Left renal cortex interstitium (tissue), 4 donors: ENCODE results near the gene ATP8B1. TPM values are rescaled to one million over a fixed set of nuclear protein-coding genes. Genes with fewer than 3 reads are reported as not detected.

Experiments
- DNase-seq, 4 donors: peaks; one replicate each; pipeline ENCODE4 v3.0.0-alpha.2; 2013; ENCODE audit warnings: low read depth in 4 of 4, low spot score in 2 of 4, missing footprints in 1 of 4
- polyA plus RNA-seq, 4 donors: library from polyadenylated mRNA; unstranded; fragments of 120-200 nt; gene quantifications; one replicate each; pipeline ENCODE4 v1.2.1, GENCODE V29; 2013; ENCODE audit not compliant: insufficient read length in 4 of 4

The ATP8B1 gene
- polyA plus RNA-seq, 4 donors = 24.1 to 29.4 (median 26.5) TPM

DNA sequence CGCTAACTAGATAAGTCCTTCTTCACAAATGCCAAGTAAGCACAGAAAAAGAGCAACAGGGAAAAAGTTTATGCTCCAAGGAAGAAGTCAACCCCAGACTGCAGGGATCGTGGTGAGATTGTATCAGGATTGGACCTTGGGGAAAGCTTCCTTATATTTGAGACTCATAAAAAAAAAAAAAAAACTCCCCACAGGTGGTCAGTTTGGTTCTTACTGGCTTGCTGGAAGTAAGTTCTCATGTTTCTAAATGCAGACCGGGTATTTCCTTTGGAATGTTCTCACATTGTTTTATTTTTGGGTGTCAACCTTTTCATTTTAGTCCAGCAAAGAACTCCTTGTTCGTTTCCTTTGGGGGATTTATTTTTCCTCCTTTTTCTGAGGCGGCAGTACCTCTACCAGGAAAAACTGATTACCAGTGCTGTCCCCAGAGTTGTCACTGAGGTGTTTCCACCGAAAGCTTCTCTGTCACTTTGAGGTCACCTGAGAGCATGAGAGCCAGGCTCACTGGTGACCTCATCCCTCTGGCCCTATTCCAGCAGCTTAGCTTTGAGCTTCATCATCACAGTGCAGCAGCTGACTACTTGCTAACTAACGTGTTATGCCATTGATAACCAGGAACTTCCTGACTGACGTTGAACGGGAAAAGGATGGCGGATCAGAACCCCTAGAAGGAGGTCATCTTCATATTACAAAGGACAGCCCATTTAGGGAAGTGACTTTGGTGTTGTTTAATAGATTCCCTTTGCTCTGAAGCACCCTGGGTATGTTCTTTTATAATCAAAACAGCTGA, 16.8 kb upstream of the ATP8B1 start:
- no peak for DNase-seq

DNA sequence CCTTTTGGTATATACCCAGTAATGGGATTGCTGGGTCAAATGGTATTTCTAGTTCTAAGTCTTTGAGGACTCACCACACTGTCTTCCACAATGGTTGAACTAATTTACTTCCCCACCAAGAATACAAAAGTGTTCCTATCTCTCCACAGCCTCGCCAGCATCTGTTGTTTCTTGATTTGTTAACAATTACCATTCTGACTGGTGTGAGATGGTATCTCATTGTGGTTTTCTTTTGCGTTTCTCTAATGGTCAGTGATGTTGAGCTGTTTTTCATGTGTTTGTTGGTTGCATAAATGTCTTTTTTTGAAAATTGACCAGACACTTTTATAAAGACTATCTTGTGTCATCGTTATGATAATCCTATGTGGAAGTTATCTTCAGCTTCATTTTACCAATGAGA, 16.0 kb upstream of the ATP8B1 start:
- DNase-seq = no peak

DNA sequence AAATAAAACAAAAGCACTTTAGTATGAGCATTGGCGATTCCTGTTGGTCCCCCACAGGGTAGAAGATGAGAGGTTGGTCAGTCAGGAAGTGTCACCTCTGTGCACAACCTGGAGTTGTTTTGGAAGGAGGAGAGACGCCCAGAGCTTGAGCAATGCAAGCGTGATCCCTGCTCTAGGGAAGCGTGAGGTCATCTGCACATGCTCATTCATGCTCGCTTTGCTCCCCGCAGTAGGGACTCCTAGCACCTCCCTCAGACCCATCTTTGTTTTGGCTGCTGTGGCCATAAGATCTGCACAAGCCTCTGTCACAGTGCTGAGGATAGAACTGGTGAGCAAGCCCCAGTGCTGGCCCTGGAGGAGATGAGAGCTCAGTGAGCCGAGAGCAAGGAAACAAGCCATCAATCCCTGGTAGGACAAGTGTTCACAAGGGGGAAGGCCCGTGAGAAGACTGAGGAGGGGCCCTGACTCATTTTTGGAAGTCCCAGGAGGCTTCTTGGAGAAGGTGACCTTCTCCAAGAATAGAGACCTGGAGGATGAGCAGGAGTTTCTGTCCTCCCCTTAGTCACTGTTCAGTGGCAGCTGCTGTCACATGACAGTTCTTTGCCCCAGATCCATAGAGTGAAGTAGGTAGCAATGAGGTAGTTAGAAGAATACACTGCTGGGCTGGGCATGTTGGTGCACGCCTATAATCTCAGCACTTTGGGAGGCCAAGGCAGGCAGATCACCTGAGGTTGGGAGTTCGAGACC, 13.3 kb upstream of the ATP8B1 start:
- DNase-seq = no peak

- no peak for DNase-seq
These were observed 11.4 kb upstream of the ATP8B1 start for GRCh38 chr18:57814555-57814954.

DNA sequence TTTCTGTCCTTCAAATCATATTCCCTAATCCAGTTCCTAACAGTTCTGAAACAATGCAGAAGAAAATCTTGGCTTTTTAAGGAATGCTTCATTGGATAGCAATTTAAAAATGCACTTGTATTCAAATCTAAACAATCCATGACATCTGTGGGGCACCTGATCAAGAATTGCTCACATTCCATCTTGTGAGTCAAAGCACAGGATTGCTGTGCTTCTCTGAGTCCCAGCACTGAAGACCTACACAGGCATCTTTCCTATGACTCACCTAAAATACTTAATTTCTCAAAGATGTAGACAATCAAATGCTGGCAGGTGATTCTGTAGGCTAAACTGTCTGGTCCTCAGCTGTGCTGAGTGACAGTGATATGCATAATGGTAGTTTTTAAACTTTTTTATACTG, 10.1 kb upstream of the ATP8B1 start:
- DNase-seq = no peak

DNA sequence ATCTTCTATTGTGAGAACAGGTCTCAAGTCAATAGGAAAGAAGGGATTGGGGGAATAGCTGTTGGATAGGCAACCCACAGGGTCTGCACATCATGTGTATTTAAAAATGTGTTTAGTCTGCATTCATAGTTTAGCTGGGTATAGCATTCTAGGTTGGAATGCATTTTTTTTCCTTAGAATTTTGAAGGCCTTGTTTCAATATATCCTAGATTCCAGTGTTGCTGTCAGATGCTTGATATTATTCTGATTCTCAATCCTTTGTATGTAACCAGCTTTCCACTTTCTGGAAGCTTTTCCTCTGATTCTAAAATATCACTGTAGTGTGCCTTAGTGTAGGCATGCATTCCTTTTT, 9.0 kb upstream of the ATP8B1 start:
- DNase-seq = no peak

DNA sequence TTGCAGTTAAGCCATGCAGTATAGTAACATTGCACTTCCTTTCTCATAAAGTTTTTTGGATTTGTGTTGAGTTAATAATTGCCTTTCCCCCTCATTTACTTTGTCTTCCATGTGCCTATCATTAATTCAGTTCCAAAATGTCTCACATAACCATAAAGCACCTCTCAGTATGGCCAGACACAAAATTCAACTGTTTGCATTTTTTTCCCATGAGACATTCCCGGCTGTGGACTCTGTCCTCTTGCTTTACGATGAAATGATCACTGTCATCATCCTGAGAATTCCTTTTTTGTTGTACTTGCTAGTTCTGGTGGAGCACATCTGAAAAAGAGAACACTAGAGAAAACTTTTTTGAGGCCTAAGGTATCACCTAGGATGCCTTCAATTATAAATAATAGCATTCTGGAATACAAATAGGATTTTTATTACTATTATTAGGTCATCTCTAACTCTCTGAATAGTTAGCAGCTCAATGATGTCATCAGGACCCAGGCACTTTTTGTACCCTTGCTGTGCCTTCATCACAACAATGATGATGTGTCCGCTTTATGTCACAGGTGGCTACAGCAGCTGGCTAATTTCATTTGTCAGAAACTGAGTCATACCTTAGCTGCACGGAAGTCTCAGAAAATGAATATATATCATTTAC, 8.5 kb upstream of the ATP8B1 start:
- no peak for DNase-seq

DNA sequence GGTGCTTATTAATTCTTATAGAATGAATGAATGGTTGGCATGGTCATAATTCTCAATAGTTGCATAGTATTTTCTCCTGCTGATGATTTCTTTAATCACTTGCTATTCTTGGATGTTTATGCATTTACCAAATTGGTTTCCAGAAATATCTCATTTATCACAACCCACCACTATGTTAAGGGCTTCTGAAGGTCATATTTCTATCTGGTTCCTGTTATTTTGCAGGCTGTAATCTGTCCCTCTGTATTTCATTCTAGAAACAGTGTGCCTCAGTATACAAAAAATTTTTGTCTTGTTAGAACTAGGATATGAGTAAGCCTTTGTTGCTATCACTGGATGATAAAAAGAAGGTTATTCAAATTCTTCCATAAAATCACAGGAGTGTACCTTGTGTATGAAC, 6.1 kb upstream of the ATP8B1 start:
- no peak for DNase-seq

GRCh38 chr18:57807336-57808117, 4.4 kb upstream of the ATP8B1 start:
- no peak for DNase-seq

- DNase-seq = no peak
These were observed 3.8 kb upstream of the ATP8B1 start for GRCh38 chr18:57806978-57807285.

DNA sequence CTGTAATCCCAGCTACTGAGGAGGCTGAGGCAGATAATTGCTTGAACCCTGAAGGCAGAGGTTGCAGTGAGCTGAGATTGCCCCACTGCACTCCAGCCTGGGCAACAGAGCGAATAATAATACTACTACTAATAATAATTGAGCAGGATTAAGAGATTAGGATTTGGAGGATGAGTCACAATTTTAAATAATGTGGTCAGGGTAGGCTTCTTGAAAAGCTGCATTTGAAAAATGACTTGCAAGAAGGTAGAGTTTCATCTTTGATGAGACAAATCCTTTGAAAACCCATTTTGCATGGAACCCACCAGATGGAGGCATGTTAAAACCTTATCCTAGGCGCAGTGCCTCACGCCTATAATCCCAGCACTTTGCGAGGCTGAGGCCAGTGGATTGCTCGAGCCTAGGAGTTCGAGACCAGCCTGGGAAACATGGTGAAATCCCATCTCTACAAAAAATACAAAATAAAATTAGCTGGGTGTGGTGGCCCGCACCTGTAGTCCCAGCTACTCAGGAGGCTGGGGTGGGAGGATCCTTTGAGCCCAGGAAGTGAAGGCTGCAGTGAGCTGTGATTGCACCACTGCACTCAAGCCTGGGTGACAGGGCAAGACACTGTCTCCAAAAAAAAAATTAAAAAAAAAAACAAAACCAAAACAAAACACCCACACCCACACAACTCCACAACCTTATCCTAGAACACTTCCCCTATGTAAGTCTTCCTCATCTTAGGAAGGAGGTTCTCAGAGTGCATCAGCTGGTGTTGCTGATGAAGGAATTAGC, 3.3 kb upstream of the ATP8B1 start:
- DNase-seq = no peak

DNA sequence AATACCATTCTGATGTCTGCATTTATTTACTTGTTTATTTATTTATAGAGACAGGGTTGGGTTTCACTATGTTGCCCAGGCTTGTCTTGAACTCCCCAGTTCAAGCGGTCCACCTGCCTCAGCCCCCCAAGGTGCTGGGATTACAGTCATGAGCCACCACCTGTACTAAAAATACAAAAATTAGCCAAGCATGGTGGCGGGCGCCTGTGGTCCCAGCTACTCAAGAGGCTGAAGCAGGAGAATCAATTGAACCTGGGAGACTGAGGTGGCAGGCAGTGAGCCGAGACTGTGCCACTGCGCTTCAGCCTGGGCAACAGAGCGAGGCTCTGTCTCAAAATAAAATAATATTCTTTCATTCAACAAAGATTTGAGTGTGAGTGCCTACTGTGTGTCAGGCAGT, 2.0 kb upstream of the ATP8B1 start:
- no peak for DNase-seq

- no peak for DNase-seq
These were observed 1.4 kb upstream of the ATP8B1 start for GRCh38 chr18:57804557-57804956.

- no peak for DNase-seq
These were observed 657 bp downstream of the ATP8B1 start for GRCh38 chr18:57802213-57803102.

DNA sequence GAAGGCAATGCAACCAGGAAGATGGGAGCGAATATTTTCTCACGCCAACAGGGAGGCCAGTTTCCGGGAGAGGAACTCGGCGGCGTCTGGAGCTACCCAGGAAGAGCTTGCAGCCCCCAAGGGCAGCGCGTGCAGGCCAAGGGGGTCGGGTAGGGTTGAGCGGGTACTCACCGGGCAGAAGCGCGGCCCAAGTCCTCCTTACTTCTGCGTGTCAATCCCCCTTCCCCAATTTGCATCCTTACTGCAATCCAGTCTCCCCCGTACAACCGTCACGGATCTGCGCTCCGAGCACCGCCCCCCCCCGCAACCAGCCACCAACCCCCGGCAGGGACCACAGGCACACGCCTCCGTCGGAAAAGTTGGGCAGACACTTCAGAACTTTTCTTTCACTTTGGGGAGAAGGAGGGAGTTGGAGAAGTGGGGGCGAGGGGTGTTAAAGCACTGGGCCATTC, 1.3 kb downstream of the ATP8B1 start:
- DNase-seq = no peak

GRCh38 chr18:57801325-57801724, 1.8 kb downstream of the ATP8B1 start:
- no peak for DNase-seq

DNA sequence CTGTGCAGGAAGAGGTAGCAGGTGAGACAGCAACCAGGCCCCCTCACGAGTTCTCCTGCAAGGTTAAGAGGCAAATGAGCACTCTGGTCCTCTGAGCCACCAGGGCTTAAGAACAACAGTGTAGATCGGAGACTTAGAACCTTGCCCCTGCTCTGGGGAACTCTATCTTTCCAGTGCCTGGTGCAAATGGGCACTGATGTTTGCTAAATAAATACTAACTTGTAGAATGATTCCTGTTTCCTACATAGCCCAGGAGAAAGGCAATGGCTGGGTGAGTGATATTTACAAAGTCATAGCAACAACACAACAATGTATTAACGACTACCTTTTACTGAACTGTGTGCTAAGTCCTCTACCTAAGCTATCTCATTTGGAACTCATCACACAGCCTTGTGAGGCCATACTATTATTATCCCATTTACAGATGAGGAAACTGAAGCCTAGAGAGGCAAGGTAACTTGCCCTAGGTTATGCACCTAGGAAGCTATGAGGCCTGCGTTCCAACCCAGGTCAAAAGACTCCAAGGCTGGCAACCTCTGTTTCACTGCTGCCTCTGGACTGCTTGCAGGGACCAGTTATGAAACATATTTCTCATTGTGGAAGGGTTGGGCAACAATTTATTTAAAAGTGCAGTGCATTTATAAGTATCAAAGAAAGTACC, 4.3 kb downstream of the ATP8B1 start:
- no peak for DNase-seq

GRCh38 chr18:57797209-57797651, 5.9 kb downstream of the ATP8B1 start:
- no peak for DNase-seq
